HepG2 (cell line): ENCODE results near the gene MAP3K7CL. TPM values are rescaled to one million over a fixed set of nuclear protein-coding genes. Genes with fewer than 3 reads are reported as not detected.

Experiments
- ATAC-seq: fragments of 200-7000 bp; cut with Tn5 transposase; 3 replicates; pipeline ENCODE4 v1.9.1; 2020; ENCODE audit warnings: mild to moderate bottlenecking, moderate library complexity
- BruUV-seq: library from RNA; stranded (reverse); fragments of 400-500 nt; replicated peaks from 2 replicates; lab custom pipeline; 2021; lab: Mats Ljungman, UMichigan
- CTCF ChIA-PET: fragments of 300-600 bp; formaldehyde crosslinking; extraction: SDS; loops from one replicate; lab custom pipeline; 2021; ENCODE audit warnings: low total read pairs, inconsistent platforms, low intra/inter-chr PET ratio; lab: Yijun Ruan, JAX
- POLR2A ChIA-PET: fragments of 350-600 bp; sonication (Branson Sonifier 250); formaldehyde crosslinking; loops from one replicate; lab custom pipeline; 2020; ENCODE audit warnings: antibody characterized with exemption, inconsistent platforms; lab: Yijun Ruan, JAX
- DNase-seq: peaks from one replicate; pipeline ENCODE4 v3.0.0-alpha.2; 2015; ENCODE audit warnings: low spot score
- FAIRE-seq: peaks from 3 replicates; lab custom pipeline; 2011; peaks lifted over from hg19 to GRCh38; lab: Jason Lieb, UNC
- H2AFZ ChIP-seq: one replicate; pipeline ENCODE4 v1.6.1; 2011; ENCODE audit warnings: low read length, inconsistent platforms
- H3K27ac ChIP-seq: fragments of 300-600 bp; 3 replicates; pipeline ENCODE4 v1.8.0; 2011; ENCODE audit warnings: mixed run types, mild to moderate bottlenecking, mixed read lengths, low read length, inconsistent platforms; ENCODE audit not compliant: insufficient read depth; ENCODE audit errors: extremely low read length
- H3K27me3 ChIP-seq, 2 experiments: fragments of 200-600 bp in 1 of 2; 2 replicates in 1 of 2; 3 replicates in 1 of 2; pipeline versions ENCODE4 v1.6.0 to v1.8.0; 2011; ENCODE audit warnings: low read length in 2 of 2, mild to moderate bottlenecking in 2 of 2, moderate library complexity in 2 of 2, inconsistent platforms in 1 of 2; ENCODE audit not compliant: insufficient read depth in 2 of 2, control insufficient read depth in 1 of 2
- H3K36me3 ChIP-seq, 2 experiments: fragments of 200-600 bp in 1 of 2; replicated peaks in 1 of 2; 2 replicates in 1 of 2; 3 replicates in 1 of 2; pipeline versions ENCODE4 v1.5.1 to v1.8.0; 2011; ENCODE audit warnings: low read length in 2 of 2, inconsistent platforms in 1 of 2; ENCODE audit not compliant: insufficient read depth in 2 of 2, control insufficient read depth in 1 of 2
- H3K4me1 ChIP-seq: 2 replicates; pipeline ENCODE4 v1.5.1; 2012; ENCODE audit warnings: low read length, inconsistent platforms; ENCODE audit not compliant: insufficient read depth
- H3K4me2 ChIP-seq: 2 replicates; pipeline ENCODE4 v1.6.0; 2011; ENCODE audit warnings: low read depth, low read length, inconsistent platforms
- H3K4me3 ChIP-seq, 3 experiments: fragments of 200-600 bp in 1 of 3; sonication (generic), shearing (Covaris generic) in 1 of 3; replicated peaks in 1 of 3; 2 replicates each; pipeline ENCODE4 v1.5.1; 2011 to 2016; ENCODE audit warnings: low read length in 3 of 3, inconsistent platforms in 2 of 3, low read depth in 2 of 3, mild to moderate bottlenecking in 2 of 3, control low read depth in 1 of 3, mixed read lengths in 1 of 3; ENCODE audit not compliant: insufficient read depth in 1 of 3
- H3K79me2 ChIP-seq: one replicate; pipeline ENCODE4 v1.6.1; 2011; ENCODE audit warnings: low read length, inconsistent platforms; ENCODE audit not compliant: insufficient read depth
- H3K9ac ChIP-seq: 2 replicates; pipeline ENCODE4 v1.6.0; 2011; ENCODE audit warnings: mild to moderate bottlenecking, low read depth, low read length, inconsistent platforms; ENCODE audit not compliant: insufficient read depth
- H3K9me3 ChIP-seq: 2 replicates; pipeline ENCODE4 v1.5.1; 2012; ENCODE audit warnings: mild to moderate bottlenecking, low read length
- H4K20me1 ChIP-seq: 2 replicates; pipeline ENCODE4 v1.6.0; 2011; ENCODE audit warnings: inconsistent platforms, mild to moderate bottlenecking, low read length, moderate library complexity; ENCODE audit not compliant: insufficient read depth
- CREM ChIP-seq, 2 experiments: sonication (generic) in 1 of 2; formaldehyde crosslinking in 1 of 2; IDR thresholded peaks; 2 replicates each; pipeline versions ENCODE4 v1.4.0 to v1.6.1; 2016 to 2020; ENCODE audit warnings: antibody characterized with exemption in 1 of 2, mild to moderate bottlenecking in 1 of 2, missing genetic modification reagents in 1 of 2
- EED ChIP-seq: sonication (generic); formaldehyde crosslinking; IDR thresholded peaks from 2 replicates; pipeline ENCODE4 v1.5.0; 2020; ENCODE audit warnings: mild to moderate bottlenecking, missing genetic modification reagents
- FOXP1 ChIP-seq, 2 experiments: fragments of 450-650 bp in 1 of 2; IDR thresholded peaks; 2 replicates each; pipeline ENCODE4 v1.6.1; 2017 to 2018; ENCODE audit warnings: antibody characterized with exemption in 1 of 2
- NR2F6 ChIP-seq, 2 experiments: IDR thresholded peaks; 2 replicates each; pipeline ENCODE4 v1.6.1; 2016; ENCODE audit warnings: antibody characterized with exemption in 1 of 2, mild to moderate bottlenecking in 1 of 2
- PAXIP1 ChIP-seq: sonication (generic); formaldehyde crosslinking; conservative IDR thresholded peaks from 2 replicates; pipeline ENCODE4 v1.4.0; 2020; ENCODE audit warnings: mild to moderate bottlenecking, missing genetic modification reagents, moderate library complexity
- TAF15 ChIP-seq: fragments of 200-400 bp; formaldehyde crosslinking; IDR thresholded peaks from one replicate; pipeline ENCODE4 v1.6.1; 2018; ENCODE audit warnings: mild to moderate bottlenecking, low read depth, low read length; ENCODE audit not compliant: poor library complexity, severe bottlenecking
- ZFX ChIP-seq: sonication (generic); formaldehyde crosslinking; IDR thresholded peaks from 2 replicates; pipeline ENCODE4 v1.4.0; 2020; ENCODE audit warnings: mild to moderate bottlenecking, low read depth, missing genetic modification reagents, moderate library complexity
- ZNF766 ChIP-seq: sonication (generic); formaldehyde crosslinking; IDR thresholded peaks from 2 replicates; pipeline ENCODE4 v1.5.0; 2020; ENCODE audit warnings: missing genetic modification reagents, borderline replicate concordance
- WGBS: methylation state at CpG from one replicate; pipeline ENCODE4 v1.1.6; 2017; ENCODE audit warnings: low lambda C conversion rate; 5-methylcytosine and 5-hydroxymethylcytosine counted together
- in situ Hi-C: cut with HindIII; loops from 2 replicates; pipeline ENCODE4 v1.10.0; 2017; ENCODE audit warnings: low pct_unique_long_range_greater_than_20kb; ENCODE audit not compliant: extremely low pct_ligation_motif_present
- intact Hi-C: fragments of 100-400 bp; cut with micrococcal nuclease; formaldehyde crosslinking; loops from one replicate; pipeline ENCODE4 v1.10.0; 2022; ENCODE audit not compliant: unreplicated experiment
- polyA plus RNA-seq, 8 experiments: library from polyadenylated mRNA; depleted of rRNA in 3 of 8; stranded (reverse) in 7 of 8; unstranded in 1 of 8; fragments of >200 nt; fragmentation: Illumina TruSeq in 4 of 8; extraction: Trizol in 4 of 8; gene quantifications; 2 replicates each; pipeline versions ENCODE4 v1.2.1 to v1.2.3, GENCODE V29; 2011 to 2016; ENCODE audit warnings: low read depth in 4 of 8, missing spikeins in 1 of 8, mixed read lengths in 1 of 8; ENCODE audit not compliant: insufficient read depth in 1 of 8
- total RNA-seq, 5 experiments: library from RNA; depleted of rRNA; stranded (reverse); fragments of >200 nt; fragmentation: Illumina TruSeq; extraction: Trizol; gene quantifications; 2 replicates each; pipeline ENCODE4 v1.2.3, GENCODE V29; 2016; ENCODE audit warnings: low read depth in 1 of 5
- TF ChIP-seq, protein P1 (sequence below): sonication (generic); formaldehyde crosslinking; IDR thresholded peaks from 2 replicates; pipeline ENCODE4 v1.5.1; 2020; ENCODE audit warnings: missing genetic modification reagents, mild to moderate bottlenecking, borderline replicate concordance
- TF ChIP-seq, protein P2 (sequence below): sonication (generic); formaldehyde crosslinking; IDR thresholded peaks from 2 replicates; pipeline ENCODE4 v1.4.0; 2020; ENCODE audit warnings: missing genetic modification reagents
- TF ChIP-seq, protein P3 (sequence below): sonication (generic); formaldehyde crosslinking; IDR thresholded peaks from 2 replicates; pipeline ENCODE4 v1.4.0; 2020; ENCODE audit warnings: missing genetic modification reagents

The MAP3K7CL gene
- total and polyA plus RNA-seq, 2 of the 13 experiments (the other 11 are each of a cell fraction or from before 2014, with no cell fraction given), result 0.04 to 0.15 TPM

GRCh38 chr21:29193901-29194300 lies 63.5 kb downstream of the MAP3K7CL start (continued):
- no peak for TF ChIP-seq TAF15
- TF ChIP-seq, protein P1, sequence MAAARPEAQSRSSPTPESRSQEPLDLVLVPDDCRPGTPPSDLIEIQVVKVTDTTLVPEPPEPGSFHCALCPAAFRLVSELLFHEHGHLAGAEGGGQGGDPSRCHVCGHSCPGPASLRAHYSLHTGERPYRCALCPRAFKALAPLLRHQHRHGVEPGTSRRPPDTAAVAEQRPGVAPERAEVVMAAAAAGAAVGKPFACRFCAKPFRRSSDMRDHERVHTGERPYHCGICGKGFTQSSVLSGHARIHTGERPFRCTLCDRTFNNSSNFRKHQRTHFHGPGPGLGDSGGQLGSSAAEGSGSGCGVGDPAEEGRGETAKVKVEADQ (CRISPR knock-in tag), result no peak
- TF ChIP-seq, protein P2, sequence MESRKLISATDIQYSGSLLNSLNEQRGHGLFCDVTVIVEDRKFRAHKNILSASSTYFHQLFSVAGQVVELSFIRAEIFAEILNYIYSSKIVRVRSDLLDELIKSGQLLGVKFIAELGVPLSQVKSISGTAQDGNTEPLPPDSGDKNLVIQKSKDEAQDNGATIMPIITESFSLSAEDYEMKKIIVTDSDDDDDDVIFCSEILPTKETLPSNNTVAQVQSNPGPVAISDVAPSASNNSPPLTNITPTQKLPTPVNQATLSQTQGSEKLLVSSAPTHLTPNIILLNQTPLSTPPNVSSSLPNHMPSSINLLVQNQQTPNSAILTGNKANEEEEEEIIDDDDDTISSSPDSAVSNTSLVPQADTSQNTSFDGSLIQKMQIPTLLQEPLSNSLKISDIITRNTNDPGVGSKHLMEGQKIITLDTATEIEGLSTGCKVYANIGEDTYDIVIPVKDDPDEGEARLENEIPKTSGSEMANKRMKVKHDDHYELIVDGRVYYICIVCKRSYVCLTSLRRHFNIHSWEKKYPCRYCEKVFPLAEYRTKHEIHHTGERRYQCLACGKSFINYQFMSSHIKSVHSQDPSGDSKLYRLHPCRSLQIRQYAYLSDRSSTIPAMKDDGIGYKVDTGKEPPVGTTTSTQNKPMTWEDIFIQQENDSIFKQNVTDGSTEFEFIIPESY (CRISPR knock-in tag), result peak; percentile 74; the same call in 1 of the 2 replicates
- TF ChIP-seq EED (CRISPR knock-in tag), result no peak

- in situ Hi-C loops, result no loop called here
- Histone ChIP-seq H2AFZ (no peak overlapping the region), H3K9me3 (no peaks in the 10 kb centered on the region), H3K4me1 (peaks cover 47% of the 10 kb centered on the region), H3K4me3 (peak overlapping the region; percentile 2 to 42 (median 13); a peak in 4 of 6 replicates), H4K20me1 (no peaks in the 10 kb centered on the region), H3K27ac (peak overlapping the region; percentile 23), H3K79me2 (no peaks in the 10 kb centered on the region), H3K4me2 (peak overlapping the region; percentile 68), H3K27me3 (no peaks in the 10 kb centered on the region; a peak in 1 of 5 replicates), H3K36me3 (no peaks in the 10 kb centered on the region), H3K9ac (no peak overlapping the region)
- ChIA-PET POLR2A (interaction anchor here (0.9 to 1.5 kb wide), 2 partner anchors 10 to 12 kb away, joined by 3 read pairs; no protein-coding TSS in a partner anchor), CTCF (no interaction called here)
- intact Hi-C loops, result loop anchor here (10.0 kb wide), 1 partner anchor 100 kb away; the partner anchor contains the start of gene BACH1
- BruUV-seq, result no TSS peak
- FAIRE-seq, result peak; percentile 4
- whole genome bisulfite sequencing, result 11% methylated on average over 3 of the region's 3 CpGs
- peak; percentile 73 for DNase-seq
- peak; percentile 81 for ATAC-seq
- TF ChIP-seq, protein P3, sequence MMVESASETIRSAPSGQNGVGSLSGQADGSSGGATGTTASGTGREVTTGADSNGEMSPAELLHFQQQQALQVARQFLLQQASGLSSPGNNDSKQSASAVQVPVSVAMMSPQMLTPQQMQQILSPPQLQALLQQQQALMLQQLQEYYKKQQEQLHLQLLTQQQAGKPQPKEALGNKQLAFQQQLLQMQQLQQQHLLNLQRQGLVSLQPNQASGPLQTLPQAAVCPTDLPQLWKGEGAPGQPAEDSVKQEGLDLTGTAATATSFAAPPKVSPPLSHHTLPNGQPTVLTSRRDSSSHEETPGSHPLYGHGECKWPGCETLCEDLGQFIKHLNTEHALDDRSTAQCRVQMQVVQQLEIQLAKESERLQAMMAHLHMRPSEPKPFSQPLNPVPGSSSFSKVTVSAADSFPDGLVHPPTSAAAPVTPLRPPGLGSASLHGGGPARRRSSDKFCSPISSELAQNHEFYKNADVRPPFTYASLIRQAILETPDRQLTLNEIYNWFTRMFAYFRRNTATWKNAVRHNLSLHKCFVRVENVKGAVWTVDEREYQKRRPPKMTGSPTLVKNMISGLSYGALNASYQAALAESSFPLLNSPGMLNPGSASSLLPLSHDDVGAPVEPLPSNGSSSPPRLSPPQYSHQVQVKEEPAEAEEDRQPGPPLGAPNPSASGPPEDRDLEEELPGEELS (CRISPR knock-in tag), result peak; percentile 41; the same call in 1 of the 2 replicates
- TF ChIP-seq ZFX (CRISPR knock-in tag) (no peak), PAXIP1 (CRISPR knock-in tag) (peak; percentile 52), NR2F6 (IDR thresholded peaks at IDR 0.05) (0 out of 2 replicates have a peak, but pooled peaks have one; percentile 9), NR2F6 (CRISPR knock-in tag; IDR thresholded peaks at IDR 0.05) (no peak), FOXP1 (IDR thresholded peaks at IDR 0.05) (no peak), FOXP1 (CRISPR knock-in tag; IDR thresholded peaks at IDR 0.05) (peak; percentile 56; the same call in 1 of the 2 replicates), CREM (IDR thresholded peaks at IDR 0.05) (0 out of 2 replicates have a peak, but pooled peaks have one; percentile 12), CREM (CRISPR knock-in tag; IDR thresholded peaks at IDR 0.05) (no peak), ZNF766 (CRISPR knock-in tag) (no peak)
Measured at GRCh38 chr21:29194342-29194741, 63.9 kb downstream of the MAP3K7CL start.
